Inflammatory macrophage treated with lipopolysaccharide for 1 hour (primary cell): Measurements from ENCODE around the gene DSCAML1.

Experiments used
- DNase-seq, 2 donors: peaks; one replicate each; pipeline ENCODE4 v3.0.0-alpha.2; 2020 to 2022

Gene DSCAML1

DNA sequence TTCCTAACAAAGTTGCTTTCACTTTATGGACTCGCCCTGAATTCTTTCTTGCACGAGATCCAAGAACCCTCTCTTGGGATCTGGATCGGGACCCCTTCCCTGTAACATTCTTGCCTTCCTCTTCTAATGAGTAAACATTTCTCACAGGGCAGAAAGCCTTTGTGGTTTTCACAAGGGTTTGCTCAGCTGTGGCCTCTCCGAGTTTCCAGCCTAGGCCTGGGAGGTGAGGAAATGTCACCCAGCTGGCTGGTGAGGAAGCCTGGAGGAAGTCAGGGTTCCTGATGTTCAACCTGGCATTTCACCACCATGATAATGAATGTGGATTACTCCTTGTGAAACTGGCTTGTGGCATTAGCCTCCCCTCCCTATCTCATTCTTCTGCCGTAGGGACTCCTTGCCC is 224.9 kb downstream of the DSCAML1 start:
- peak in 1 of 2 donors; percentile 1 for DNase-seq

DNA sequence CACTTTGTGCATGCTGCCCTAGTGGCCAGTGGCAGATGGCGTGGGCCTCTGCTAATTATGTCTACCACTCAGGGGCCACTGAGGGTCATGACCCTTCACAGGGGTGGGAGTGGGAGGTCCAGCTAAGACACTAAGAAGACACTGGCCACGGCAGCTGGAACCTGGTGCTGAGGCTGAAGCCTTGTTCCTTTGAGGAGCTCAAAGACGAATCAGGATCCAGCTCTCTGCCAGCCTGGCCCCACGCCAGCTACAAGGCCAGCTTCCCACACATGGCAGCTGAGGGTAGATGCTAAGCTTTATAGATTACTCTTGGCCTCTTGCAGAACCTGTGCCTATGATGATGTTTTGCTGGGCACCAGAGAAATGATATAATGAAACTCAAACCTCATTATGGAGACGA is 226.3 kb downstream of the DSCAML1 start:
- DNase-seq = no peak

DNA sequence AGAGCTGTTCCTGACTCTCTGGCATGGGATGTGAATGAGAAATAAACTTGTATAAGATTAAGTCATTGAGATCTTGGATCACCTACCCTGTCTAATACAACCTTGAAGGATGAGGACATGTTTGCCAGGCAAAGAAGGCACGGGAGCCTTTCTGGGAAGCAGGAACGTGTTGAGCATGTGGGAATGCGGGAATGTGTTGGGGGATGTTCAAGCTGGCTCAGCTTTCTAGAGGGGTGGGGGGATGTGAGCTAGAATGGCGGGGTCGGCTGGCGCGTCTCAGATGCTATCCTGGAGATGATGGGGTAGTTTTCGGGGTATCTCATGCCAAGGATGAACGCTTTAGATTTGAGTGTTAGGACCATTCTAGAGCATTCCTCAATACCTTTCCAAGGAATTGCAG is 227.1 kb downstream of the DSCAML1 start:
- DNase-seq = no peak

DNA sequence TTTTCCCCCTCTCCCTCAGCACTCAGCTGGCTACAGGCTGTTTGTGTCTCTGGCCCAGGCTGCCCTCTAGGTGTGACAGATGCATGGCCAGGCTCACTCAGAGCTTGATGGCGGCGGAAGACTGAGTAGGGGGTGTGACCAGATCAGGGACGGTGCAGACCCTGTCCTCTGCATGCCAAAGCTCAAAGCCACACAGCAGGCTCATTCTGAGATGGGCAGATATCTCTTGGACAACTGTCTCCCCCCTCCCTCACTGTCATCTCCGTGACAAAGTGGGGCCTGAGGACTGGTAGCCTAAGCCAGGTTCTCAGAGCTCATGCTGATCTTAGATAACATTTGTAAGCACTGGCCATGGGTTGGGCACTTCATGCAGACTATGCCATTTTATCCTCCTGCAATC is 231.3 kb downstream of the DSCAML1 start:
- no peak for DNase-seq

DNA sequence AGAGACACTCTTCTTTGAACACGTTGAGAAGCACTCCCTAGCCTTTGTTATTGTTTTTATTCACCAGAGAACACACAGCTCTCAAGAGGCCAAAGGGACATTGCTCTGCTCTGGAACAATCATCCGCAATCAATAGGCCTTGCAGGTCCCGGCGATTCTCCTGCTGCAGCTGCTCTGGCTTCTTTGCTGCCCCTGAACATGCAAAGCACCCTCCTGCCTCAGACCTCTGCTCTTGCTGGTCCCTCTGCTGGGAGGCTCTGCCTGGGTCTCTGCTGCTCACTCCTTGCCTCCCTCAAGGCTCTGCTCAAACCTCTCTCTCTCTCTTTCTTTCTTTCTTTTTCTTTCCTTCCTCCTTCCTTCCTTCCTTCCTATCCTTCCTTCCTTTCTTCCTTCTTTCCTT is 232.7 kb downstream of the DSCAML1 start:
- DNase-seq = no peak

DNA sequence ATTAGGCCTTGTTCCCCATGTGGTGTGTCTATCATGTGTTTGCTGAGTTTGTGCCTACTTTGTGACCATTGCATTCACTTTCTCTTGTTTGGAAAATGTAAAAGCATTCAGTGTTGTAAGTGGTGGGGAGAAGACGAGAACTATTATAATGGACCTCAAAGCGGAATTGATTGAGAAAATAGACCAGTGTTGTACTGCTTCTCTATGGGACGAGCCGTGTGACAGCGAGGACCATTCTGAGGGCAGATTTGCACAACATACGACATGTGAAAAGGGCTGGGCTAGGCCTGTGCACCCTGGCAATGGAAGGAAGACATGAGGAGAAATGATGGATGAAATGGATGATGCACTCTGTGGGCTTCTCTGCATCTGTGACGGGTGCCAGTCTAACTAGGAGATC is 233.5 kb downstream of the DSCAML1 start:
- DNase-seq = no peak

DNA sequence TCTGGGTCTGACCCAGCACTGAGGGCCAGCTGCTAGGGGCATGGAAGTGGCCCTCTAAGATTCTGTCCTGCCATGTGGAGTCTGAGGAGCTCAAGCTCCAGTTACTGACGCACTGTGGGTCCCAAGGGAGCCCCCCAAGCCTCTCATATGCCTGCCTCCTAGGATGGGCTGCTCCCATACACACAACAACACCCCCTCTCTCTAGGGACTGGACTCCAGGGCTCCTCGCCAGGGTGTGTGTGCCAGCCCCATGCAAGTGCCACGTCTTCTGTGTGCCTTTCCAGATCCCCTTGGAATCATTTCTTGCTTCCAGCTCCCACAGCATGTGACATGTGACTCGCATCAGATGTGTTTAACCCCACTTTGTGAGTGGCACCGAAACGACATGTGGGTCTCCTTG is 234.9 kb downstream of the DSCAML1 start:
- no peak for DNase-seq

DNA sequence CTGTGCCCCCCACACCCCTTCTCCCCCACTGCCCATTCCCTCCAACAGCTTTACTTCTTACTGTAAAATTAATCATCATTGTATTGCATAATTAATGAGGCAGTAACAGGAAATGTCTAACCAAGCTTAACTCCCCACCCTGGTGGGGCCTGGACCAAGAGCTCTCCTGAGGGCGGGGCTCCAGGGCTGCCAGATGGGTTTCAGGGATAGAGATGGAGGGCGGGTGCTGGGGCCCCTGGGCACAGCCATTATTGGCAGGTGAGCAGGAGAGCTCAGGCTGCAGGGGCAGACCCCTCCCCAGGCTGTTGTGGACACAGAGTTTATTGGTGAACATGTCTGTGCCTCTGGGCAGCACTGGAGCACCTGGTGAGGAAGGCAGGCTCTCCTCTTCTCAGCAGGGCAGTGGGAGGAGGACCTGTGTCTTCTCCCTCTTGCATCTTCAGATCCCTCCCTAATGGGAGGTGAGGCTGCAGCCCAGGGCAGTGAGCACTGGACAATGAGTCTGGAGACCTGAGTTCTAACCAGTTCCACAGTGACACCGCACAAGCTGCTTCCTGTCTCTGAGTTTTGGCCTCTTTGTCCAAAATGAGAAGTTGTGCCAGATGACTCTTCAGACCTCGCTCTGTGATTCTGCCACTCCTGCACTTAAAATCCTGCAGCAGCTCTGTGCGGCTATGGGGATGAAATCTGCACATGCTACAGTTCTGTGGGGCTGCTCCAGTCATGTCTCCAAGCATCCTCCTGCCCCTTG is 236.1 kb downstream of the DSCAML1 start:
- no peak for DNase-seq

DNA sequence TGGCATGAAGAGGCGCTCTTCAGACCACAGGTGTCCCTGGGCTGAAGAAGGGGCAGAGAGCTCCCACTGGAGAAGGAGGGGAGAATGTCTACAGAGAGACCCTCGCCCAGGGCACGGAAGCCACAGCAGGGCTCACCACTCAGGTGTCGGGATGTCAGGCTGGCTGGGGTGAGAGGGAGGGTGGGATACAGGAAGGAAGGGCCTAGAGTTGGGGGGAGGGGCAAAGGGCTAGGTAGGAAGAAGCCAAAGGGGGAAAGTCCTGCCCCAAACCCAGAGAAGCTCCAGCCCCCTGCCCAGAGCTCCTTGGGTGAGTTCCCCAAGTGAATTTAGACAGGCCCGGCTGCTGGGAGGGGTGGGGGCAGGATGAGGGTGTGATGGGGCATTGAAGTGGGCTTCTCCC is 237.3 kb downstream of the DSCAML1 start:
- DNase-seq = no peak

DNA sequence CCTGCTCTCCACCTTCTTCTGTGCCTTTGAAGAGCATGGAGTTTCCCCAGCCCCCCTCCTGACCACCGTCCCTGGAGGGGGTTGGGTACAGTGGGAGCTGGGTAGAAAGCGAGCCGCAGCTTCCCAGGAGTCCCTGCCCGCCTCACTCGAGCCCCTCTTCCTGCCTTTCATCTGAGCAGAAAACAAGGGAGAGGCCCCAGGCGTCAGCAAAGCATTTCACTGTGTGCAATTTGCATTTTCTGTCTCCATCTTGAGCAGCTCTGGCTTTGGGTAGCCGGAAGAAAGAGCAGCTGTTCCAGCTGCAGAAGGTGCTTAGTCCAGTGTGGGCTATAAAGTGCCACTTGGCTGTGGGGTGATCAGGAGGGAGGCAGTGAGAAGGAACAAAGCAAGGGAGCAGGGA is 239.7 kb downstream of the DSCAML1 start:
- DNase-seq = no peak

DNA sequence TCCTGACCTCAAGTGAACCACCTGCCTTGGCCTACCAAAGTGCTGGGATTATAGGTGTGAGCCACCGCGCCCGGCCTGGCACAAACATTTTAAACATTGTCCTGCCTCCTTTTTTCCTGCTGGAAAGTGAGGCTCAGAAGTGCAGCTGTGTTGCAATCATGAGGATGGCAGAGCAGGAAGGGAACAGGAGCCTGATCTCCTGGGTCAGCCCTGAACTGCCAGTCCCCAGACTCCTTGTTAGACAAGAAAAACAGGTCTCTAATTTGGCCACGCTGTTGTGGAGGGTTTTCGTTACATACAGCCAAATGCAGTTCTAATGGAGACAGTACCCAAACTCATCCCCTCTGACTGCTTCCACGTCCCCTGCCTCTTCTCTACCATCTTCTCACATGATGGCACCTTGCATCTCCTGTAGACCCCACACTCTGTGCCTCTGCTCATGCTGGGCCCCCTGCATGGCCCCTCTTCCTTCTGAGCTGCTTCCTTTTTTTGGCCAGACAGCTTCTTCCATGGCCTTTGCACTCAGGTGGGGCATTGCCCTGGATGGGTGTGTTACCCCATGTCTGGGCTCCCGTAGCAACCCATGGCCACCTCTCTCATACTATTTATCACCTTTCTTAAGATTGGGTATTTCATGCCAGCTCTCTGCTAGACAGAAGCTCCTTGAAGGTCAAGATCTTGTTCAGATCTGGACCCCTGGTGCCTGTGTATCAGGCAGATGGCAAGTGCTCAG is 242.2 kb downstream of the DSCAML1 start:
- no peak for DNase-seq

DNA sequence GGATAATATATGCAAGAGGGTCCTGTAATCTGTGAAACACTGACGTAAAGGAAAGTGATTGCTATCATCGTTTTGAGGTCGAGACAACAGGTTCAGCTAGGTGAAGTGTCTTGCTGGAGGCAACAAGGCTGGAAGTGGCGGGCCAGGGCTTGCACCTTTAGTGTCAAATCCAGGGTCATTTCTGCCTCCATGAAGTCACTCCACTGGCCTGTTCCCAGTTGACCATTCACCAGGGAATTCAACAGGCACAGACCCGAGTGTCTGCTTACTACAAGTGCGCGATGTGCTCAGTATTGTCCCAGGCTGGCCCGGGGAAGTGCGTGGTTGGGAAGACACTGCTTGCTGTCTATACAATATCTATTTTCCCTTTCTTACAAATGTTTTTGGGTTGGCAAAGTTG is 244.4 kb downstream of the DSCAML1 start:
- no peak for DNase-seq

DNA sequence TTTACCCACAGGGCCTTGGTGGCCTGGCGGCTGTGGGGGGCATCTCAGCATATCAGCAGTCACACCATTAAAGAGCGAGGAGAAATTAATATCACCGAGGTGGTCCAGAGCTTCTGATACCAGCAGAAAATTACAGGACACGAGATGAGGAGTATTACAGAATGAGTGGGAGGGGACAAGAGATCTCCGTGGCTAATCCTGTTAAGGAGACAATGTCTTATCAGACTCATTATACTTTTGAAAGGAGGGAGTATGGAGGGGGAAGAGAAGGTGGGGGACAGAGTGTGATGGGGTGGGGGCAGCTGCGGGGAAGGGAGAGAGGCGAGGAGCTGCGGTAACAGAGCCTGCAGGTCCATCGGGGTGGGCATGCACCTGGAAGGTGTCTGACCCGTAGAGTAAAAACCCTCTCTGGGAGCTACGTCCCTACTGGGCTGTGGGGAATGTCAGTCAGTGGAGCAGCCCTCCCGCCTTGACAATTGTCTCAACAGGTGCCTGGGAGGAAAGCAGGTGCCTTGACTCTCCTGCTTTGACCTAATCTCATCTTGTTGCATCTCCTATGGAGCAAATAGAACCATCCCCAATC is 245.2 kb downstream of the DSCAML1 start:
- no peak for DNase-seq

DNA sequence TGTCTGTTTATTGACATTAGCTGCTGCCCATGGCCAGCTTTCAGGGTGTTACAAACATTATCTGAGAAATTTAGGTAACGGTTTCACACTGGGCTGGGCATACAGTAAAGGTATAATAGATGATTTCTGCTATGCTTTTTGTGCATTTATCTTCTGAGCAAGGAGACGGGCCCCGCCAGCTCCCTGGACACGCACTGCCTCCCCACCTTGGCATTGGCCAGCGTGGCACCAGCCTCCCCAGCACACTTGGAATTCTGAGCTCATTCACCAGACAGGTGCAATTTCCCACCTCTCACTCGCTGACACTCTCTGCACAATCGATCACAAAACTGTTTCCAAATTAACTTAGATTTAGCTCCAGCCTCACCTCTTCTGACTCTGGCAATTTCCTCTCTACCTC is 246.6 kb downstream of the DSCAML1 start:
- no peak for DNase-seq

DNA sequence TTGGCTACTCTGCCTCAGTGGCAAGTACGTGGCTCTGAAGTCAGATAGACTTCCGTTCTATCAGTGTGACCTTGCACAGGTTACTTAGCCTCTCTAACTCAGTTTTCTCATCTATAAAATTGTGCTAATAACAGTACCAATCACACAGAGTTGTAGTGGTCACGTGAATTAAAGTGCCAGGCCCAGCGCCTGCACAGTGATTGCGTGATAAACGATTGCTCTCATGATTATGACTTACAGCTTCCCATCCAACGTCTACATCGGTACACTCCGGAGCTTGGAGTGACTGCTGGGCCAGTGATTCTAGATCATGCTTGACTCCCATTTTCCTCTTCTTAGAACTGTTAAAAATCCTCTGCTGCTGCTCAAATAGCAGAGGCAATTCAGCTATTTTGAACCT is 247.6 kb downstream of the DSCAML1 start:
- DNase-seq = no peak

DNA sequence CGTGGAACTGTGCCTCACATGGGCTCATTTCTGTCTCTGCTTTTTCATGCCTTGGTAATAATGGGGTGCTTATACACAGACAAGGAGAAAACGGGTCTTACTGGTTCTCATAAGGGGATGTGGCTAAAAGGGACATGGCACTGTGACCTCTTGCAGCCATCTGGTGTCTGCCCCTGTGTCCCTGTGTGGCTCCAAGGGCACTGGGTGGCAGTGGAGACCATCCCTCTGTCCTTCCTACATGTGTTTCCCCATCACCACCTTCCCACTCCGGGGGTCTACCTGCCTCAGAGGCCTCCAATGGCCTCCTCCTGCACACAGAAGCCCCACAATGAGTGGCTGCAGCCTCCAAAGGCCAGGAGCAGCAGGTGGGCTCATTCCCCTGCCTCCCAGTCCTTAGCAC is 248.1 kb downstream of the DSCAML1 start:
- DNase-seq = no peak

DNA sequence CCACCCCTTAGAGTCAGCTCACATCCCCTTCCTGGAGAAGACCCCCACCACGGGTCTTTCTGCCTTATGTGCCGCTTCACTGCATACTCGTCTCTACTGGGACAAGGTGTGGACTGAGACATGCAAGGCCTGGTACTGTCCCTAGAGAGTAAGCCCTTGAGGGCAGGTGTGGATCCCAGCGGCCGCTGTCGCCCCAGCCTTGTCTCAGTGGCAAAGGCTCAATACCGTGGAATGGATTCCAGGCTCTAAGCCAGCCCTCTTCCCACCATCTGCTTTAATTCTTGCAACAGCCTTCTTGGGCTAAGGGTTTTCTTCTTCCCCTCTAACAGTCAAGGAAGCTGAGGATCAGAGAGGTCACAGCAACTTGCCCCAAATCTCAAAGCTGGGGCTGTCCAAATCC is 249.1 kb downstream of the DSCAML1 start:
- DNase-seq = no peak

DNA sequence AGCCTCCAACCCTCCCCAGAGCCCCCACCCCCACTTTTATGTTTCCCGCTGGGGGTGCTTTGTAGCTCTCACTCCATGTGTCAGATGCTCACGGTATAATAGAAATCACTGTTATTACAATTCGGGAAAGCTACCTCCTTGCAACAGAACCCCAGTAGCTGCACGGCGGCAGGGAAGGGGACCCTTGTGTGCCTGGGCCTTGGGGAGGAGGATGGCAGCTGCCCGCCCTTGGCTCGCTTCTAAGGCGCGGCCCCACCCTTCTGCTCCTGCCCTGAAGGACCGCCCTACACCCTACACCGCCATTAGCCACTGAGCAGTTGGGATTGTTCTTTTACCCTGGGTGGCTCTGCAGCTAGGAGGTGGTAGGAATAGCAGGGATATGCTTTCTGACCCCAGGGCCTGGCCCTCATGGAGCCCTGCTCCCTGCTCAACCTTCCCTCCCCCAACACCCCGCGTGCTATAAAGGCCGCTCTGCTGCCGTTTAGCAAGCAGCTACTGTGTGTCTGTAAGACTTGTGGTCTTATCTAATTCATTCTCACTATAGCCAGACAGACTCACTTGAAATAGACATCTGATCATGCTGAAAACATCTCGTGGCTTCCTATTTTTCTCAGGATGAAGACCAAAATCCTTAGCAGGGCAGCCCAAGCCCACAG is 249.7 kb downstream of the DSCAML1 start:
- DNase-seq = no peak

DNA sequence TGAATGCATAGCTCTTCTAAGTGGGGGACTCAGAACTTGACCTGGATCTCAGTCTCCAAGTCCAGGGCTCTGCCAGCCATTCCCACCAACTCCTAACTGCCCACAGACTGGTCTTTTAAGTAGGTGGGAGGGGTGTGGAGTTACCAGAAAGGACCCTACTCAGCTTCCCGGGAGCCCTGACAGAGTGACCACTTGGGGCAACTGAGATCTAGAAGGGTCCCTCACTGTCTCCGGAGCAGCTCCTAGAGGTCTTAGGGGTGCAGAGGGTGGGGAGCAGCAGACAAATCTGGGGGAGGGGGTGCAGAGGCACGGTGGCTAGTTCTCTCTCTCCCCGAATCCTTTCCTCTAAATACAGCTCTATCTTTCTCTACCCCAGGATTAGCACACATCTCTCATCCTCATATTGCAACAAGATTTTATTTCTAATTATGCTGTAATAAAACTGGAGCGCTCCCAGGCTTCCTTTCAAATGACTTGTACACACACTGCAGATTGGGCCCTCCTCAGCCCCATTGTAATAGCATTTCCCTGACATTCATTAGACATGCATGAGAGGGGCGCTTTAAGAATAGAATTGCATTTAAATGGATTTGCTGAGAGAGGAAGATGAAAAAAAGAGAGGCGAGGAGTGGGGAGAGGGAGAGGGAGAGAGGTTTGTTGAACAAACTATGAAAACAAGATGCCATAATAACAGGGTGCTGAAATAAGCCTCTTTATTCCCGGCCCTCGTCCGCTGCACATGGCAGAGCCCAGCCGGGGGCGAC is 250.4 kb downstream of the DSCAML1 start:
- DNase-seq = no peak

DNA sequence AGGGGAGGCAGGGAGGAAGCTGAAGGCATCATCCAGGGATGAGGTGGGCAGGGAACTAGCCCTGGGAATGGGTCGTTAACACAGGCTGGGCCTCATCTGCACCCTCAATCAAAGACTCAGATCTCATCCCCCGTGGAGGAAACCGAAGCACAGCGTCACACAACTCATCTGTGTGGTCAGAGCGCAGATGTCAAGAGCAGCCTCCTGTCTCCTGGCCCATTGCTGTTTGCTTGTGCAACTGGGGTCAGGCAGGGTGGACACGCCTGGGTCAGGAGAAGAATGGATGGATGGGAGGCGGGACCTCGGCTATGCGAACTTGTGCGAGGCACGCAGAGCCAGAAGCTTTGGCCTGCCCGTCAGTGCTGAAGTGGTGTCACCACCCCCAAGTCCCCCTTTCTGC is 251.3 kb downstream of the DSCAML1 start:
- no peak for DNase-seq

DNA sequence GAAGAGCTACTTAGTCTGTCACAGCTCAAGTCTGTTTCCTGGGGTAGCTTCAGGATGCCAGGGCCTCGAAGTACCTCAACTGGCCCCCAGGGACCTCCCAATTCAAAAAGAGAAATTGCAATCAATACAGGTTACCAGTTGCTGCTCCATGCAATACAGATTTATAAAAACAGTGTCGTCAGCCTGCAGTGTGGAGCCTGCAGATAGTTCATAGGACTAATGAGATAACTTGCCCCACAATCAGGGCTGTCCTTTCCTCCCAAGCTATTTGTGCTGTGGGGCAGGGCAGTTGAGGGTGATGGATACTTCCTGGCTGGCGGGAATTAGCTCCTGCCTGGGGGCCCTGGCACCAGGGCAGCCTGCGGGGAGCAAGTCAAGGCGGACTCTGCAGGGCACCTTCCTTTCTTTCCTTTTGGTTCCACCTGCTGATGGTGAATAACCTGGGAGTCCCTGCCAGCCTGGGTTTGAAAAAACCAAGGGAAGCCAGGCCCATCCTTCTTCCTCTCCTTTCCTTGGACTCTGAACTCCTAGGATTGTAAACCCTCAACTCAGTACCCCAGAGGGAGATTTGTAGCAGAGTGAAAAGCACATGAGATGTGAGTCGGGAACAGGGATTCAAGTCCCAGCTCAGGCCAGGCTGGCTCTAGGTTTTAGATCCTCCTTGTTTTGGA is 252.8 kb downstream of the DSCAML1 start:
- DNase-seq = no peak

DNA sequence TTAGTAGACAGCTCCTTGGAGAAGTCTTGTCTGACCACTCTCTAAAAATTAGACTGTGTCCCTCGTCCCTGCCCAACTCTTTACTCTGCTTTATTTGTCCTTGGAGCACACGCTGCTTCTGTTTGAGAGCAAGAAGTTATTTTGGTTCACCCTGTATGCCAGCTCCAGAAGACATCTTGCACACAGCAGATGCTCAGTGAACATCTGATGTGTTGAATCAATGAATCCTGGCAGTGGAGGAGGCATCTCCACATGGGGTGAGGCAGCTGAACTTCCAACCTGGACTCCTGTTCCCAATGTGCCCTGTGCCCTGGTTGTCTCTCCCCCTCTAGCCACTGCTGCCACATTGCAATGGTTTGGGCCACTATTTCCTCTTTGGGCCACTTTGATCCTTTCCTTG is 255.8 kb downstream of the DSCAML1 start:
- no peak for DNase-seq
